IMR-90 (cell line): ENCODE measurements around the gene TFE3. TPM values are rescaled to one million over a fixed set of nuclear protein-coding genes. Genes with fewer than 3 reads are reported as not detected.

ENCODE experiments used
- ATAC-seq: fragments of 200-7000 bp; cut with Tn5 transposase; 2 replicates; pipeline ENCODE4 v1.9.1; 2020; ENCODE audit warnings: low read depth, mild to moderate bottlenecking, moderate library complexity
- BruUV-seq: library from RNA; stranded (reverse); fragments of 400-500 nt; replicated peaks from 2 replicates; lab custom pipeline; 2021; lab: Mats Ljungman, UMichigan
- CTCF ChIA-PET: fragments of 300-600 bp; formaldehyde crosslinking; extraction: SDS; loops from one replicate; lab custom pipeline; 2021; ENCODE audit warnings: antibody characterized with exemption; lab: Yijun Ruan, JAX
- POLR2A ChIA-PET: fragments of 300-600 bp; sonication (Branson Sonifier 250); formaldehyde crosslinking; loops from one replicate; lab custom pipeline; 2022; ENCODE audit warnings: antibody characterized with exemption; ENCODE audit not compliant: unreplicated experiment; lab: Charles Lee
- DNase-seq: peaks from one replicate; pipeline ENCODE4 v3.0.0; 2013
- H2AFZ ChIP-seq: replicated peaks from 2 replicates; pipeline ENCODE3; 2013; ENCODE audit warnings: low read length, mild to moderate bottlenecking; ENCODE audit not compliant: poor library complexity
- H2AK5ac ChIP-seq: 2 replicates; pipeline ENCODE4 v1.6.1; 2013; ENCODE audit warnings: low read depth, low read length, inconsistent platforms
- H2AK9ac ChIP-seq: replicated peaks from 2 replicates; pipeline ENCODE3; 2013; ENCODE audit warnings: mild to moderate bottlenecking, low read depth, low read length, moderate library complexity; ENCODE audit not compliant: poor library complexity
- H2BK120ac ChIP-seq: 2 replicates; pipeline ENCODE4 v1.6.1; 2013; ENCODE audit warnings: low read depth, low read length, inconsistent platforms
- H2BK15ac ChIP-seq: 3 replicates; pipeline ENCODE4 v1.6.1; 2013; ENCODE audit warnings: low read depth, low read length, inconsistent platforms
- H2BK20ac ChIP-seq: 2 replicates; pipeline ENCODE4 v1.6.1; 2013; ENCODE audit warnings: low read depth, mild to moderate bottlenecking, inconsistent platforms, low read length, moderate library complexity
- H2BK5ac ChIP-seq: 2 replicates; pipeline ENCODE4 v1.6.1; 2013; ENCODE audit warnings: mild to moderate bottlenecking, low read depth, low read length, inconsistent platforms; ENCODE audit not compliant: poor library complexity, severe bottlenecking
- H3K14ac ChIP-seq: replicated peaks from 2 replicates; pipeline ENCODE4 v1.6.1; 2013; ENCODE audit warnings: low read depth, low read length, inconsistent platforms
- H3K18ac ChIP-seq: 2 replicates; pipeline ENCODE4 v1.6.1; 2013; ENCODE audit warnings: low read depth, low read length, control low read depth
- H3K23ac ChIP-seq: 2 replicates; pipeline ENCODE4 v1.6.1; 2013; ENCODE audit warnings: low read depth, low read length, inconsistent platforms
- H3K27ac ChIP-seq: 2 replicates; pipeline ENCODE4 v1.5.1; 2013; ENCODE audit warnings: mild to moderate bottlenecking, control low read depth, low read length; ENCODE audit not compliant: insufficient read depth
- H3K27me3 ChIP-seq: 2 replicates; pipeline ENCODE4 v1.6.1; 2013; ENCODE audit warnings: low read length; ENCODE audit not compliant: control insufficient read depth, insufficient read depth
- H3K36me3 ChIP-seq: 2 replicates; pipeline ENCODE4 v1.6.1; 2013; ENCODE audit warnings: low read length, mixed read lengths; ENCODE audit not compliant: control insufficient read depth, insufficient read depth
- H3K4ac ChIP-seq: 2 replicates; pipeline ENCODE4 v1.6.1; 2013; ENCODE audit warnings: low read depth, low read length, inconsistent platforms
- H3K4me1 ChIP-seq: 2 replicates; pipeline ENCODE4 v1.6.1; 2013; ENCODE audit warnings: low read length, mixed read lengths; ENCODE audit not compliant: control insufficient read depth, insufficient read depth
- H3K4me2 ChIP-seq: 2 replicates; pipeline ENCODE4 v1.6.1; 2013; ENCODE audit warnings: low read depth, mild to moderate bottlenecking, control low read depth, low read length, moderate library complexity
- H3K4me3 ChIP-seq: 2 replicates; pipeline ENCODE4 v1.5.1; 2013; ENCODE audit warnings: low read depth, mild to moderate bottlenecking, control low read depth, low read length, moderate library complexity; ENCODE audit not compliant: insufficient read depth
- H3K56ac ChIP-seq: 2 replicates; pipeline ENCODE4 v1.6.1; 2013; ENCODE audit warnings: low read length, inconsistent platforms; ENCODE audit not compliant: insufficient read depth; ENCODE audit errors: extremely low read depth
- H3K79me1 ChIP-seq, 2 experiments: 2 replicates each; pipeline ENCODE4 v1.6.1; 2013; ENCODE audit warnings: low read length in 2 of 2, inconsistent platforms in 1 of 2, low read depth in 1 of 2
- H3K9ac ChIP-seq: 2 replicates; pipeline ENCODE4 v1.6.1; 2013; ENCODE audit warnings: low read depth, low read length, control low read depth
- H3K9me1 ChIP-seq: 2 replicates; pipeline ENCODE4 v1.6.1; 2013; ENCODE audit warnings: low read length, inconsistent platforms; ENCODE audit not compliant: insufficient read depth
- H3K9me3 ChIP-seq: 2 replicates; pipeline ENCODE4 v1.6.1; 2013; ENCODE audit warnings: low read length; ENCODE audit not compliant: control insufficient read depth, insufficient read depth
- H4K20me1 ChIP-seq: 2 replicates; pipeline ENCODE4 v1.6.1; 2013; ENCODE audit warnings: low read length, inconsistent platforms; ENCODE audit not compliant: insufficient read depth
- H4K5ac ChIP-seq: 2 replicates; pipeline ENCODE4 v1.6.1; 2013; ENCODE audit warnings: mild to moderate bottlenecking, low read depth, low read length, control low read depth
- H4K8ac ChIP-seq, 2 experiments: 2 replicates each; pipeline ENCODE4 v1.6.1; 2013; ENCODE audit warnings: low read depth in 2 of 2, low read length in 2 of 2, control low read depth in 1 of 2, inconsistent platforms in 1 of 2
- H4K91ac ChIP-seq: 2 replicates; pipeline ENCODE4 v1.6.1; 2013; ENCODE audit warnings: low read depth, low read length, inconsistent platforms; ENCODE audit not compliant: insufficient read depth
- CEBPB ChIP-seq: IDR thresholded peaks from 2 replicates; pipeline ENCODE4 v1.6.1; 2012; ENCODE audit warnings: low read depth, low read length, improper control_type of control experiment
- CHD1 ChIP-seq: IDR thresholded peaks from 2 replicates; pipeline ENCODE4 v1.6.1; 2012; ENCODE audit warnings: low read depth, low read length, improper control_type of control experiment
- CTCF ChIP-seq: conservative IDR thresholded peaks from 2 replicates; pipeline ENCODE4 v1.5.1; 2012; ENCODE audit warnings: mild to moderate bottlenecking, low read depth, low read length, improper control_type of control experiment
- ELK1 ChIP-seq: fragments of 150-350 bp; IDR thresholded peaks from 2 replicates; pipeline ENCODE4 v1.6.1; 2016; ENCODE audit warnings: low read depth, mild to moderate bottlenecking, low read length, moderate library complexity, borderline replicate concordance
- MXI1 ChIP-seq: IDR thresholded peaks from 2 replicates; pipeline ENCODE4 v1.6.1; 2012; ENCODE audit warnings: low read depth, mild to moderate bottlenecking, low read length, moderate library complexity, borderline replicate concordance
- NFE2L2 ChIP-seq: fragments of 150-350 bp; IDR thresholded peaks from 2 replicates; pipeline ENCODE4 v1.6.1; 2016; ENCODE audit warnings: low read depth, mild to moderate bottlenecking, low read length
- POLR2A ChIP-seq: IDR thresholded peaks from 2 replicates; pipeline ENCODE4 v1.6.1; 2012; ENCODE audit warnings: mild to moderate bottlenecking, low read depth, low read length
- RAD21 ChIP-seq: IDR thresholded peaks from 2 replicates; pipeline ENCODE4 v1.6.1; 2012; ENCODE audit warnings: low read length, improper control_type of control experiment
- RCOR1 ChIP-seq: IDR thresholded peaks from 2 replicates; pipeline ENCODE4 v1.6.1; 2012; ENCODE audit warnings: mild to moderate bottlenecking, low read length, improper control_type of control experiment; ENCODE audit not compliant: insufficient replicate concordance
- SMC3 ChIP-seq: fragments of 150-350 bp; IDR thresholded peaks from 2 replicates; pipeline ENCODE4 v1.6.1; 2016; ENCODE audit warnings: low read depth, mild to moderate bottlenecking, antibody characterized with exemption, low read length, moderate library complexity
- WGBS, 2 experiments: methylation state at CpG; one replicate each; pipeline versions ENCODE4 v1.1.5 to v1.1.7; 2013; ENCODE audit warnings: missing lambda C conversion rate in 2 of 2; ENCODE audit not compliant: insufficient read length in 1 of 2; ENCODE audit errors: extremely low coverage in 2 of 2; 5-methylcytosine and 5-hydroxymethylcytosine counted together
- dilution Hi-C: fragments of 300-500 bp; cut with HindIII; formaldehyde crosslinking; loops from one replicate; pipeline ENCODE4 v1.14.3; 2018; ENCODE audit warnings: low sequenced_read_pairs; ENCODE audit not compliant: unreplicated experiment
- in situ Hi-C: fragments of 300-500 bp; cut with MboI; formaldehyde crosslinking; loops from 3 replicates; pipeline ENCODE4 v1.14.3; 2019; ENCODE audit warnings: low sequenced_read_pairs, inconsistent platforms, mixed read lengths
- intact Hi-C: fragments of 100-400 bp; cut with micrococcal nuclease; formaldehyde crosslinking; loops from 2 replicates; pipeline ENCODE4 v1.10.0; 2022
- polyA plus RNA-seq, 3 experiments: library from polyadenylated mRNA; depleted of rRNA; stranded (reverse); fragments of >200 nt; gene quantifications; 2 replicates each; pipeline ENCODE4 v1.2.3, GENCODE V29; 2012; ENCODE audit warnings: low replicate concordance in 1 of 3
- total RNA-seq: library from RNA; depleted of rRNA; stranded (reverse); fragments of >200 nt; gene quantifications from 2 replicates; pipeline ENCODE4 v1.2.3, GENCODE V29; 2012

TFE3 gene
- total and polyA plus RNA-seq, 2 of the 4 experiments (the other 2 are of a cell fraction): 24.4 to 40.5 TPM

- ChIA-PET CTCF (no interaction called here), POLR2A (no interaction called here)
- Histone ChIP-seq H3K23ac (no peak within 1 kb of the TSS), H3K56ac (no peak within 1 kb of the TSS), H3K27ac (no peak within 1 kb of the TSS), H3K4ac (no peak within 1 kb of the TSS), H4K20me1 (no peaks in the 10 kb centered on the region; the same call in 1 of the 2 replicates), H3K27me3 (no peaks in the 10 kb centered on the region), H3K79me1 (peaks cover 4 to 6% of the 10 kb centered on the region in 2 experiments; a peak in 2 of 4 replicates), H3K4me1 (no peaks in the 10 kb centered on the region), H3K9ac (no peak within 1 kb of the TSS), H3K36me3 (no peaks in the 10 kb centered on the region; the same call in 1 of the 2 replicates), H2AK5ac (no peak within 1 kb of the TSS), H3K18ac (no peak within 1 kb of the TSS), H3K9me1 (no peaks in the 10 kb centered on the region; the same call in 1 of the 2 replicates), H4K8ac (no peak within 1 kb of the TSS), H3K9me3 (no peaks in the 10 kb centered on the region; the same call in 1 of the 2 replicates), H2AFZ (no peak within 1 kb of the TSS), H2BK5ac (no peak within 1 kb of the TSS), H4K91ac (no peak within 1 kb of the TSS), H2AK9ac (no peak within 1 kb of the TSS), H2BK120ac (no peak within 1 kb of the TSS), H3K14ac (no peak within 1 kb of the TSS), H3K4me2 (no peak within 1 kb of the TSS), H2BK15ac (no peak within 1 kb of the TSS), H2BK20ac (no peak within 1 kb of the TSS), H3K4me3 (no peak within 1 kb of the TSS), H4K5ac (no peak within 1 kb of the TSS)
- in situ Hi-C loops: loop anchor here (25.0 kb wide), 1 partner anchor 96 kb away; the partner anchor contains the start of genes KCND1 and OTUD5
- ATAC-seq: no peak
- intact Hi-C loops: no loop called here
- TF ChIP-seq RCOR1: no peak
- TF ChIP-seq MXI1: no peak
- TF ChIP-seq RAD21: no peak
- no peak for TF ChIP-seq CEBPB
- no peak for TF ChIP-seq POLR2A
- TF ChIP-seq ELK1: no peak
- no peak for TF ChIP-seq SMC3
- no peak for TF ChIP-seq CTCF
- TF ChIP-seq NFE2L2: no peak
- TF ChIP-seq CHD1: no peak
- no TSS peak for BruUV-seq
- no peak for DNase-seq
- WGBS, 2 experiments: 36% methylated on average over 2 of the region's 5 CpGs; no CpG with 5 or more reads in 1 of the 2 experiments
- dilution Hi-C loops: no loop called here
Observed at GRCh38 chrX:49058794-49059193, 15.6 kb upstream of the TFE3 start, which contains the start of gene CCDC120. Gene CCDC120 (plus strand): TSS chrX:49058999. CDS start chrX:49062042, 3,043 bp downstream.
